ENCODE results near the gene KRT2. TPM values are rescaled to one million over a fixed set of nuclear protein-coding genes. Genes with fewer than 3 reads are reported as not detected.

Gene KRT2
- polyA plus RNA-seq, 2 of the 4 experiments (the other 2 are of a cell fraction), result 0.09 TPM; not detected in 1

DNA sequence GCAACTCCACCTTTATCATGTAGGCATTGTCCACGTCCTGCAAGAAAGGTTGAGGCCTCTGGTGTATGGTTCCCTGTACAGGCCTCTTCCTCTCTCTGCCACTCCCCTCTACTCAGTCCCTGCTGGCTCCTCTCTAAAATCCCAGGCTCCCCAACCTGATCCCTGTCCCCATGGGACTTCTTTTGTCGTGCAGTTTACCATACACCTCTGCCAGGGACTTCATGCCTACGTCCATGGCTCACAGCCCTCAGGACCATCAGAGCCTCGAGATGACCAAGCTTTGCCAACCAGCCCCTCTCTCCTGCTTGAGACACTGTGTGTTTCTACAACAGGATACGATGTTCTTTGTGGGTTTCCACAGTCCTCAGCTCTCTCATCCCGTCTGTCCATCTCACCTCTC is 2.9 kb downstream of the KRT2 start:
- ChIA-PET POLR2A (no interaction called here), CTCF (interaction anchor here (0.9 to 1.8 kb wide), 3 partner anchors 19 to 217 kb away, joined by 3 to 5 read pairs (median 3); no protein-coding TSS in a partner anchor)
- Histone ChIP-seq H3K4me3 (no peak overlapping the region), H3K27ac (no peak overlapping the region), H3K4me2 (no peak overlapping the region), H3K9me3 (no peaks in the 10 kb centered on the region), H3K4me1 (no peaks in the 10 kb centered on the region)
- 28% methylated on average over 6 of the region's 6 CpGs for WGBS (ENCODE audit: missing lambda C conversion rate)
- TF ChIP-seq MAFK (IDR thresholded peaks at IDR 0.05; ENCODE audit: partially characterized antibody) (no peak), RARB (CRISPR knock-in tag; IDR thresholded peaks at IDR 0.05) (no peak)
- DNase-seq (ENCODE audit: low read depth in 1 of 2, low spot score in 1 of 2) (no peak), ATAC-seq (no peak; a peak in 1 of 6 replicates), FAIRE-seq (no peak)

GRCh38 chr12:52648012-52648550 is 3.9 kb downstream of the KRT2 start:
- no peaks in the 10 kb centered on the region for H3K9me3 ChIP-seq
- no peak overlapping the region for H3K4me3 ChIP-seq
- TF ChIP-seq, protein P1, sequence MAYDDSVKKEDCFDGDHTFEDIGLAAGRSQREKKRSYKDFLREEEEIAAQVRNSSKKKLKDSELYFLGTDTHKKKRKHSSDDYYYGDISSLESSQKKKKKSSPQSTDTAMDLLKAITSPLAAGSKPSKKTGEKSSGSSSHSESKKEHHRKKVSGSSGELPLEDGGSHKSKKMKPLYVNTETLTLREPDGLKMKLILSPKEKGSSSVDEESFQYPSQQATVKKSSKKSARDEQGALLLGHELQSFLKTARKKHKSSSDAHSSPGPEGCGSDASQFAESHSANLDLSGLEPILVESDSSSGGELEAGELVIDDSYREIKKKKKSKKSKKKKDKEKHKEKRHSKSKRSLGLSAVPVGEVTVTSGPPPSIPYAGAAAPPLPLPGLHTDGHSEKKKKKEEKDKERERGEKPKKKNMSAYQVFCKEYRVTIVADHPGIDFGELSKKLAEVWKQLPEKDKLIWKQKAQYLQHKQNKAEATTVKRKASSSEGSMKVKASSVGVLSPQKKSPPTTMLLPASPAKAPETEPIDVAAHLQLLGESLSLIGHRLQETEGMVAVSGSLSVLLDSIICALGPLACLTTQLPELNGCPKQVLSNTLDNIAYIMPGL (CRISPR knock-in tag; IDR thresholded peaks at IDR 0.05; ENCODE audit: borderline replicate concordance), result no peak
- TF ChIP-seq CHD2 (IDR thresholded peaks at IDR 0.05; ENCODE audit: low read length, partially characterized antibody) (no peak), HEYL (CRISPR knock-in tag; IDR thresholded peaks at IDR 0.05) (no peak), EHMT2 (IDR thresholded peaks at IDR 0.05; ENCODE audit: low read depth) (no peak), RNF2 (IDR thresholded peaks at IDR 0.05; ENCODE audit: borderline replicate concordance, low read depth) (no peak), KDM1A (IDR thresholded peaks at IDR 0.05; ENCODE audit: low read depth) (no peak), GATA3 (IDR thresholded peaks at IDR 0.05; ENCODE audit: borderline replicate concordance) (no peak)
- H3K4me2 ChIP-seq, result no peak overlapping the region
- DNase-seq (ENCODE audit: low read depth in 1 of 2, low spot score in 1 of 2) (no peak), ATAC-seq (no peak), FAIRE-seq (no peak)
- H3K4me1 ChIP-seq, result no peaks in the 10 kb centered on the region
- no peak overlapping the region for H3K27ac ChIP-seq
- ChIA-PET CTCF (interaction anchor here (1.0 to 1.8 kb wide), 4 partner anchors 14 to 223 kb away, joined by 3 to 6 read pairs (median 4); no protein-coding TSS in a partner anchor), POLR2A (no interaction called here)
- WGBS (ENCODE audit: missing lambda C conversion rate), result 92% methylated on average over 8 of the region's 8 CpGs

DNA sequence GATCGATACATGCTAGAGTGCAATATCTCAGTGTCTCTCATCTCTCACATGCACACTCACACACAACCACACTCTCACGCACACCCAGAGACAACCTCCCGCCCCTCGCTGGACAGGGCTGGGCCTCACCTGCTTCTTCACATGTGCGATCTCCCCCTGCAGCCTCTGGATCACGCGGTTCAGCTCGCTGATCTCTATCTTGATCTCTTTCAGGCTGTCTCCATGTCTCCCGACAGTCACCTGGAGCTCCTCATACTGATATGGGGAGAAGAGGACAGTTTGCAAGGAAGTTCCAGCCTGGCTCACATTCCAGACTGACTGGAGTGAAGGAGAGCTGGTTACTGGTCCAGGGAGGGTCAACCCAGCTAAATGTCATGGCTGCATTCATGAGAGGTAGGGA is 4.4 kb downstream of the KRT2 start:
- Histone ChIP-seq H3K9me3 (no peaks in the 10 kb centered on the region), H3K4me1 (no peaks in the 10 kb centered on the region), H3K27ac (no peak overlapping the region), H3K4me2 (no peak overlapping the region), H3K4me3 (no peak overlapping the region)
- no peak for TF ChIP-seq HOXA7 (CRISPR knock-in tag; IDR thresholded peaks at IDR 0.05)
- TF ChIP-seq, protein P2, sequence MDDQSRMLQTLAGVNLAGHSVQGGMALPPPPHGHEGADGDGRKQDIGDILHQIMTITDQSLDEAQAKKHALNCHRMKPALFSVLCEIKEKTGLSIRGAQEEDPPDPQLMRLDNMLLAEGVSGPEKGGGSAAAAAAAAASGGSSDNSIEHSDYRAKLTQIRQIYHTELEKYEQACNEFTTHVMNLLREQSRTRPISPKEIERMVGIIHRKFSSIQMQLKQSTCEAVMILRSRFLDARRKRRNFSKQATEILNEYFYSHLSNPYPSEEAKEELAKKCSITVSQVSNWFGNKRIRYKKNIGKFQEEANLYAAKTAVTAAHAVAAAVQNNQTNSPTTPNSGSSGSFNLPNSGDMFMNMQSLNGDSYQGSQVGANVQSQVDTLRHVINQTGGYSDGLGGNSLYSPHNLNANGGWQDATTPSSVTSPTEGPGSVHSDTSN (IDR thresholded peaks at IDR 0.05), result no peak
- TF ChIP-seq RCOR1 (IDR thresholded peaks at IDR 0.05; ENCODE audit: low read depth, low read length), result no peak
- TF ChIP-seq NFE2L2 (conservative IDR thresholded peaks at IDR 0.05; ENCODE audit: low read length), result no peak
- ChIA-PET POLR2A (no interaction called here), CTCF (interaction anchor here (1.0 to 1.8 kb wide), 4 partner anchors 14 to 223 kb away, joined by 3 to 6 read pairs (median 4); no protein-coding TSS in a partner anchor)
- ATAC-seq (no peak), DNase-seq (ENCODE audit: low read depth in 1 of 2, low spot score in 1 of 2) (no peak), FAIRE-seq (no peak)
- 86% methylated on average over 9 of the region's 9 CpGs for WGBS (ENCODE audit: missing lambda C conversion rate)

DNA sequence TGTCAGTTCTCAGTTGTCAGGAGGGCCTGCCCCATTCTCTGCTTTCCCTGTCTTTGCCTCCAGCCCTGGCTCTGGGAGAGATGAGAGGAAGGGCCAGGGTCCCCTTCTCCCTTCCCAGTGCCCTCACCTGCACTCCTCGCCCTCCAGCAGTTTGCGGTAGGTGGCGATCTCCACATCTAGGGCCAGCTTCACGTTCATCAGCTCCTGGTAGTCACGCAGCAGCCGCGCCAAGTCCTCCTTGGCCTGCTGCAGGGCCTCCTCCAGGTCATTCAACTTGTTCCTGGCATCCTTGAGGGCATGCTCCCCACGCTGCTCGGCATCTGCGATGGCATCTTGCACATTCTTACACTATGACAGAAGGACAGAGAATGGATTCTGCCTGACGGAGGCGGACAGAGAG is 5.4 kb downstream of the KRT2 start:
- DNase-seq (ENCODE audit: low read depth in 1 of 2, low spot score in 1 of 2) (no peak), ATAC-seq (no peak), FAIRE-seq (no peak)
- H3K4me3 ChIP-seq, result no peak overlapping the region
- ChIA-PET POLR2A (no interaction called here), CTCF (no interaction called here)
- no peak overlapping the region for H3K27ac ChIP-seq
- H3K9me3 ChIP-seq, result no peaks in the 10 kb centered on the region
- no peaks in the 10 kb centered on the region for H3K4me1 ChIP-seq
- WGBS (ENCODE audit: missing lambda C conversion rate), result 77% methylated on average over 12 of the region's 12 CpGs
- no peak overlapping the region for H3K4me2 ChIP-seq
- TF ChIP-seq RFX5 (IDR thresholded peaks at IDR 0.05) (no peak), HES2 (IDR thresholded peaks at IDR 0.05) (no peak), HDAC2 (IDR thresholded peaks at IDR 0.05) (no peak), EHMT2 (IDR thresholded peaks at IDR 0.05; ENCODE audit: low read depth) (no peak), CEBPB (IDR thresholded peaks at IDR 0.05) (no peak), NPAS2 (CRISPR knock-in tag; IDR thresholded peaks at IDR 0.05; ENCODE audit: borderline replicate concordance) (no peak)
- TF ChIP-seq, protein P1 (CRISPR knock-in tag; IDR thresholded peaks at IDR 0.05; ENCODE audit: borderline replicate concordance), result no peak
- TF ChIP-seq, protein P2 (IDR thresholded peaks at IDR 0.05), result no peak
- TF ChIP-seq, protein P3, sequence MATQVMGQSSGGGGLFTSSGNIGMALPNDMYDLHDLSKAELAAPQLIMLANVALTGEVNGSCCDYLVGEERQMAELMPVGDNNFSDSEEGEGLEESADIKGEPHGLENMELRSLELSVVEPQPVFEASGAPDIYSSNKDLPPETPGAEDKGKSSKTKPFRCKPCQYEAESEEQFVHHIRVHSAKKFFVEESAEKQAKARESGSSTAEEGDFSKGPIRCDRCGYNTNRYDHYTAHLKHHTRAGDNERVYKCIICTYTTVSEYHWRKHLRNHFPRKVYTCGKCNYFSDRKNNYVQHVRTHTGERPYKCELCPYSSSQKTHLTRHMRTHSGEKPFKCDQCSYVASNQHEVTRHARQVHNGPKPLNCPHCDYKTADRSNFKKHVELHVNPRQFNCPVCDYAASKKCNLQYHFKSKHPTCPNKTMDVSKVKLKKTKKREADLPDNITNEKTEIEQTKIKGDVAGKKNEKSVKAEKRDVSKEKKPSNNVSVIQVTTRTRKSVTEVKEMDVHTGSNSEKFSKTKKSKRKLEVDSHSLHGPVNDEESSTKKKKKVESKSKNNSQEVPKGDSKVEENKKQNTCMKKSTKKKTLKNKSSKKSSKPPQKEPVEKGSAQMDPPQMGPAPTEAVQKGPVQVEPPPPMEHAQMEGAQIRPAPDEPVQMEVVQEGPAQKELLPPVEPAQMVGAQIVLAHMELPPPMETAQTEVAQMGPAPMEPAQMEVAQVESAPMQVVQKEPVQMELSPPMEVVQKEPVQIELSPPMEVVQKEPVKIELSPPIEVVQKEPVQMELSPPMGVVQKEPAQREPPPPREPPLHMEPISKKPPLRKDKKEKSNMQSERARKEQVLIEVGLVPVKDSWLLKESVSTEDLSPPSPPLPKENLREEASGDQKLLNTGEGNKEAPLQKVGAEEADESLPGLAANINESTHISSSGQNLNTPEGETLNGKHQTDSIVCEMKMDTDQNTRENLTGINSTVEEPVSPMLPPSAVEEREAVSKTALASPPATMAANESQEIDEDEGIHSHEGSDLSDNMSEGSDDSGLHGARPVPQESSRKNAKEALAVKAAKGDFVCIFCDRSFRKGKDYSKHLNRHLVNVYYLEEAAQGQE (IDR thresholded peaks at IDR 0.05), result no peak
